Esophagus squamous epithelium (tissue), 4 donors: ENCODE results near the gene CHTF8.

Experiments
- POLR2A ChIP-seq, 4 donors: fragments of 450-650 bp; IDR thresholded peaks; one replicate each; pipeline ENCODE4 v1.6.1; 2017; ENCODE audit warnings: antibody characterized with exemption in 4 of 4, mild to moderate bottlenecking in 4 of 4, moderate library complexity in 3 of 4
- TF ChIP-seq, protein P1 (sequence below), 6 experiments: fragments of 450-650 bp in 4 of 6; fragments of 200-600 bp in 2 of 6; sonication (generic) in 2 of 6; IDR thresholded peaks; one replicate each; pipeline ENCODE4 v1.5.1; 2016 to 2019; ENCODE audit warnings: antibody characterized with exemption in 6 of 6, mild to moderate bottlenecking in 4 of 6, moderate library complexity in 4 of 6

DNA sequence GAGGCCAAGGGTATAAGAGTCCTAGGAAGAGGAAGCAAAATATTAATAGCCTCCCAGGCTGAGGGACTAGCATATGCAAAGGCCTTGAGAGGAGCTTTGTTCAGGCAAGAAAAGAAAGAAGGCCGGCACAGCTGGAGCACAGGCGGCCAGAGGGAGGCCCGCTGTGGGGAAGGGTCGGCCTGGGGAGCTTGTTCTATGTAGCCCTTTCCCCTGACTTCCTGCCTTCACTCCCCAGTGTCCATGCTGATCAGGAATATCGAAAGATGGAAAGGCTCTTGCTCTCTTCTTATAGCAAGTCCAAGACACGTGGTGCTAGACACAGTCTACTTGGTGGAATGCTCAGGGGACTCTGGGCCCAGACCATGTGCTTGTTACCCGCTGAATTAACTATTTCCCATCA lies 54.3 kb downstream of the CHTF8 start:
- TF ChIP-seq, protein P1, sequence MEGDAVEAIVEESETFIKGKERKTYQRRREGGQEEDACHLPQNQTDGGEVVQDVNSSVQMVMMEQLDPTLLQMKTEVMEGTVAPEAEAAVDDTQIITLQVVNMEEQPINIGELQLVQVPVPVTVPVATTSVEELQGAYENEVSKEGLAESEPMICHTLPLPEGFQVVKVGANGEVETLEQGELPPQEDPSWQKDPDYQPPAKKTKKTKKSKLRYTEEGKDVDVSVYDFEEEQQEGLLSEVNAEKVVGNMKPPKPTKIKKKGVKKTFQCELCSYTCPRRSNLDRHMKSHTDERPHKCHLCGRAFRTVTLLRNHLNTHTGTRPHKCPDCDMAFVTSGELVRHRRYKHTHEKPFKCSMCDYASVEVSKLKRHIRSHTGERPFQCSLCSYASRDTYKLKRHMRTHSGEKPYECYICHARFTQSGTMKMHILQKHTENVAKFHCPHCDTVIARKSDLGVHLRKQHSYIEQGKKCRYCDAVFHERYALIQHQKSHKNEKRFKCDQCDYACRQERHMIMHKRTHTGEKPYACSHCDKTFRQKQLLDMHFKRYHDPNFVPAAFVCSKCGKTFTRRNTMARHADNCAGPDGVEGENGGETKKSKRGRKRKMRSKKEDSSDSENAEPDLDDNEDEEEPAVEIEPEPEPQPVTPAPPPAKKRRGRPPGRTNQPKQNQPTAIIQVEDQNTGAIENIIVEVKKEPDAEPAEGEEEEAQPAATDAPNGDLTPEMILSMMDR (IDR thresholded peaks at IDR 0.05) = no peak
- TF ChIP-seq POLR2A (IDR thresholded peaks at IDR 0.05) = no peak
